IMR-90 (cell line): ENCODE measurements around the gene GLT1D1. TPM values are rescaled to one million over a fixed set of nuclear protein-coding genes. Genes with fewer than 3 reads are reported as not detected.

Experiments
- ATAC-seq: fragments of 200-7000 bp; cut with Tn5 transposase; 2 replicates; pipeline ENCODE4 v1.9.1; 2020; ENCODE audit warnings: low read depth, mild to moderate bottlenecking, moderate library complexity
- BruUV-seq: library from RNA; stranded (reverse); fragments of 400-500 nt; replicated peaks from 2 replicates; lab custom pipeline; 2021; lab: Mats Ljungman, UMichigan
- CTCF ChIA-PET: fragments of 300-600 bp; formaldehyde crosslinking; extraction: SDS; loops from one replicate; lab custom pipeline; 2021; ENCODE audit warnings: antibody characterized with exemption; lab: Yijun Ruan, JAX
- POLR2A ChIA-PET: fragments of 300-600 bp; sonication (Branson Sonifier 250); formaldehyde crosslinking; loops from one replicate; lab custom pipeline; 2022; ENCODE audit warnings: antibody characterized with exemption; ENCODE audit not compliant: unreplicated experiment; lab: Charles Lee
- DNase-seq: peaks from one replicate; pipeline ENCODE4 v3.0.0; 2013
- H2AFZ ChIP-seq: replicated peaks from 2 replicates; pipeline ENCODE3; 2013; ENCODE audit warnings: low read length, mild to moderate bottlenecking; ENCODE audit not compliant: poor library complexity
- H2AK5ac ChIP-seq: 2 replicates; pipeline ENCODE4 v1.6.1; 2013; ENCODE audit warnings: low read depth, low read length, inconsistent platforms
- H2AK9ac ChIP-seq: replicated peaks from 2 replicates; pipeline ENCODE3; 2013; ENCODE audit warnings: mild to moderate bottlenecking, low read depth, low read length, moderate library complexity; ENCODE audit not compliant: poor library complexity
- H2BK120ac ChIP-seq: 2 replicates; pipeline ENCODE4 v1.6.1; 2013; ENCODE audit warnings: low read depth, low read length, inconsistent platforms
- H2BK15ac ChIP-seq: 3 replicates; pipeline ENCODE4 v1.6.1; 2013; ENCODE audit warnings: low read depth, low read length, inconsistent platforms
- H2BK20ac ChIP-seq: 2 replicates; pipeline ENCODE4 v1.6.1; 2013; ENCODE audit warnings: low read depth, mild to moderate bottlenecking, inconsistent platforms, low read length, moderate library complexity
- H2BK5ac ChIP-seq: 2 replicates; pipeline ENCODE4 v1.6.1; 2013; ENCODE audit warnings: mild to moderate bottlenecking, low read depth, low read length, inconsistent platforms; ENCODE audit not compliant: poor library complexity, severe bottlenecking
- H3K14ac ChIP-seq: replicated peaks from 2 replicates; pipeline ENCODE4 v1.6.1; 2013; ENCODE audit warnings: low read depth, low read length, inconsistent platforms
- H3K18ac ChIP-seq: 2 replicates; pipeline ENCODE4 v1.6.1; 2013; ENCODE audit warnings: low read depth, low read length, control low read depth
- H3K23ac ChIP-seq: 2 replicates; pipeline ENCODE4 v1.6.1; 2013; ENCODE audit warnings: low read depth, low read length, inconsistent platforms
- H3K27ac ChIP-seq: 2 replicates; pipeline ENCODE4 v1.5.1; 2013; ENCODE audit warnings: mild to moderate bottlenecking, control low read depth, low read length; ENCODE audit not compliant: insufficient read depth
- H3K27me3 ChIP-seq: 2 replicates; pipeline ENCODE4 v1.6.1; 2013; ENCODE audit warnings: low read length; ENCODE audit not compliant: control insufficient read depth, insufficient read depth
- H3K36me3 ChIP-seq: 2 replicates; pipeline ENCODE4 v1.6.1; 2013; ENCODE audit warnings: low read length, mixed read lengths; ENCODE audit not compliant: control insufficient read depth, insufficient read depth
- H3K4ac ChIP-seq: 2 replicates; pipeline ENCODE4 v1.6.1; 2013; ENCODE audit warnings: low read depth, low read length, inconsistent platforms
- H3K4me1 ChIP-seq: 2 replicates; pipeline ENCODE4 v1.6.1; 2013; ENCODE audit warnings: low read length, mixed read lengths; ENCODE audit not compliant: control insufficient read depth, insufficient read depth
- H3K4me2 ChIP-seq: 2 replicates; pipeline ENCODE4 v1.6.1; 2013; ENCODE audit warnings: low read depth, mild to moderate bottlenecking, control low read depth, low read length, moderate library complexity
- H3K4me3 ChIP-seq: 2 replicates; pipeline ENCODE4 v1.5.1; 2013; ENCODE audit warnings: low read depth, mild to moderate bottlenecking, control low read depth, low read length, moderate library complexity; ENCODE audit not compliant: insufficient read depth
- H3K56ac ChIP-seq: 2 replicates; pipeline ENCODE4 v1.6.1; 2013; ENCODE audit warnings: low read length, inconsistent platforms; ENCODE audit not compliant: insufficient read depth; ENCODE audit errors: extremely low read depth
- H3K79me1 ChIP-seq, 2 experiments: 2 replicates each; pipeline ENCODE4 v1.6.1; 2013; ENCODE audit warnings: low read length in 2 of 2, inconsistent platforms in 1 of 2, low read depth in 1 of 2
- H3K9ac ChIP-seq: 2 replicates; pipeline ENCODE4 v1.6.1; 2013; ENCODE audit warnings: low read depth, low read length, control low read depth
- H3K9me1 ChIP-seq: 2 replicates; pipeline ENCODE4 v1.6.1; 2013; ENCODE audit warnings: low read length, inconsistent platforms; ENCODE audit not compliant: insufficient read depth
- H3K9me3 ChIP-seq: 2 replicates; pipeline ENCODE4 v1.6.1; 2013; ENCODE audit warnings: low read length; ENCODE audit not compliant: control insufficient read depth, insufficient read depth
- H4K20me1 ChIP-seq: 2 replicates; pipeline ENCODE4 v1.6.1; 2013; ENCODE audit warnings: low read length, inconsistent platforms; ENCODE audit not compliant: insufficient read depth
- H4K5ac ChIP-seq: 2 replicates; pipeline ENCODE4 v1.6.1; 2013; ENCODE audit warnings: mild to moderate bottlenecking, low read depth, low read length, control low read depth
- H4K8ac ChIP-seq, 2 experiments: 2 replicates each; pipeline ENCODE4 v1.6.1; 2013; ENCODE audit warnings: low read depth in 2 of 2, low read length in 2 of 2, control low read depth in 1 of 2, inconsistent platforms in 1 of 2
- H4K91ac ChIP-seq: 2 replicates; pipeline ENCODE4 v1.6.1; 2013; ENCODE audit warnings: low read depth, low read length, inconsistent platforms; ENCODE audit not compliant: insufficient read depth
- CEBPB ChIP-seq: IDR thresholded peaks from 2 replicates; pipeline ENCODE4 v1.6.1; 2012; ENCODE audit warnings: low read depth, low read length, improper control_type of control experiment
- FOS ChIP-seq: fragments of 150-350 bp; IDR thresholded peaks from 2 replicates; pipeline ENCODE4 v1.6.1; 2016; ENCODE audit warnings: low read depth, low read length
- MAFK ChIP-seq: IDR thresholded peaks from 2 replicates; pipeline ENCODE4 v1.6.1; 2012; ENCODE audit warnings: low read depth, low read length, improper control_type of control experiment
- POLR2A ChIP-seq: IDR thresholded peaks from 2 replicates; pipeline ENCODE4 v1.6.1; 2012; ENCODE audit warnings: mild to moderate bottlenecking, low read depth, low read length
- WGBS, 2 experiments: methylation state at CpG; one replicate each; pipeline versions ENCODE4 v1.1.5 to v1.1.7; 2013; ENCODE audit warnings: missing lambda C conversion rate in 2 of 2; ENCODE audit not compliant: insufficient read length in 1 of 2; ENCODE audit errors: extremely low coverage in 2 of 2; 5-methylcytosine and 5-hydroxymethylcytosine counted together
- dilution Hi-C: fragments of 300-500 bp; cut with HindIII; formaldehyde crosslinking; loops from one replicate; pipeline ENCODE4 v1.14.3; 2018; ENCODE audit warnings: low sequenced_read_pairs; ENCODE audit not compliant: unreplicated experiment
- in situ Hi-C: fragments of 300-500 bp; cut with MboI; formaldehyde crosslinking; loops from 3 replicates; pipeline ENCODE4 v1.14.3; 2019; ENCODE audit warnings: low sequenced_read_pairs, inconsistent platforms, mixed read lengths
- intact Hi-C: fragments of 100-400 bp; cut with micrococcal nuclease; formaldehyde crosslinking; loops from 2 replicates; pipeline ENCODE4 v1.10.0; 2022
- polyA plus RNA-seq, 3 experiments: library from polyadenylated mRNA; depleted of rRNA; stranded (reverse); fragments of >200 nt; gene quantifications; 2 replicates each; pipeline ENCODE4 v1.2.3, GENCODE V29; 2012; ENCODE audit warnings: low replicate concordance in 1 of 3
- total RNA-seq: library from RNA; depleted of rRNA; stranded (reverse); fragments of >200 nt; gene quantifications from 2 replicates; pipeline ENCODE4 v1.2.3, GENCODE V29; 2012
- TF ChIP-seq, protein P1 (sequence below): conservative IDR thresholded peaks from 2 replicates; pipeline ENCODE4 v1.5.1; 2012; ENCODE audit warnings: mild to moderate bottlenecking, low read depth, low read length, improper control_type of control experiment

Gene GLT1D1
- total and polyA plus RNA-seq, 2 of the 4 experiments (the other 2 are of a cell fraction), result not detected

DNA sequence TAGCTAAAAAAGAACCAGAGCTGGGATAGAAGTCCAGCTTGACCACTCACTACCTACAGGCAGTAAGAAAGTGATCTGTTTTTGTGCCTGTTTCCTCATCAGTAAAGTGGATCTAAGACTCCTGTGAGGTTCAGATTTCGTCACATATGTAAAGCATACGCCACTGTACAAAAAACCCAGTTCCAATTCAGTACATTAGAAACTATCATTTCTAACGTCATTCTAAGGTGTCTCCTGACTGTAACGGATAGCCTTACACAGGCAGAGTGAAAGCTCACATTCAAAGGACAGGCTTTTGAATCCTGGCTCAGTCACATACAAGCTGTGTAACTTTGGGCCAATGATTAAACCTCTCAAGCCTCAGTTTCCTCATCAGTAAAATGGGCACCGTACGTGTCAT, 33.0 kb upstream of the GLT1D1 start:
- Histone ChIP-seq H2BK20ac (no peak overlapping the region), H2AFZ (no peak overlapping the region), H2AK5ac (no peak overlapping the region), H2BK15ac (no peak overlapping the region), H3K18ac (no peak overlapping the region), H3K36me3 (0 out of 2 replicates have a peak, but pooled peaks cover 5% of the 10 kb centered on the region), H3K4me3 (no peak overlapping the region), H2AK9ac (no peak overlapping the region), H2BK120ac (no peak overlapping the region), H2BK5ac (no peak overlapping the region), H3K56ac (no peak overlapping the region), H3K4ac (no peak overlapping the region), H3K4me1 (peaks cover 8% of the 10 kb centered on the region), H3K79me1 (peaks cover 11 to 63% of the 10 kb centered on the region in 2 experiments), H3K14ac (no peak overlapping the region), H3K4me2 (no peak overlapping the region), H3K23ac (no peak overlapping the region), H3K9ac (no peak overlapping the region), H3K9me3 (no peaks in the 10 kb centered on the region), H3K27ac (no peak overlapping the region), H3K27me3 (no peaks in the 10 kb centered on the region), H3K9me1 (peaks cover 7% of the 10 kb centered on the region), H4K5ac (no peak overlapping the region), H4K20me1 (peaks cover 19% of the 10 kb centered on the region), H4K91ac (no peak overlapping the region), H4K8ac (no peak overlapping the region)
- POLR2A ChIA-PET, result no interaction called here
- dilution Hi-C loops (no loop called here), in situ Hi-C loops (no loop called here), intact Hi-C loops (no loop called here)
- 100% methylated on average over 1 of the region's 6 CpGs; no CpG with 5 or more reads in 1 of the 2 experiments for WGBS, 2 experiments
- no peak for ATAC-seq
- TF ChIP-seq FOS (no peak), CEBPB (no peak), MAFK (no peak), POLR2A (no peak)
- TF ChIP-seq, protein P1, sequence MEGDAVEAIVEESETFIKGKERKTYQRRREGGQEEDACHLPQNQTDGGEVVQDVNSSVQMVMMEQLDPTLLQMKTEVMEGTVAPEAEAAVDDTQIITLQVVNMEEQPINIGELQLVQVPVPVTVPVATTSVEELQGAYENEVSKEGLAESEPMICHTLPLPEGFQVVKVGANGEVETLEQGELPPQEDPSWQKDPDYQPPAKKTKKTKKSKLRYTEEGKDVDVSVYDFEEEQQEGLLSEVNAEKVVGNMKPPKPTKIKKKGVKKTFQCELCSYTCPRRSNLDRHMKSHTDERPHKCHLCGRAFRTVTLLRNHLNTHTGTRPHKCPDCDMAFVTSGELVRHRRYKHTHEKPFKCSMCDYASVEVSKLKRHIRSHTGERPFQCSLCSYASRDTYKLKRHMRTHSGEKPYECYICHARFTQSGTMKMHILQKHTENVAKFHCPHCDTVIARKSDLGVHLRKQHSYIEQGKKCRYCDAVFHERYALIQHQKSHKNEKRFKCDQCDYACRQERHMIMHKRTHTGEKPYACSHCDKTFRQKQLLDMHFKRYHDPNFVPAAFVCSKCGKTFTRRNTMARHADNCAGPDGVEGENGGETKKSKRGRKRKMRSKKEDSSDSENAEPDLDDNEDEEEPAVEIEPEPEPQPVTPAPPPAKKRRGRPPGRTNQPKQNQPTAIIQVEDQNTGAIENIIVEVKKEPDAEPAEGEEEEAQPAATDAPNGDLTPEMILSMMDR, result no peak
- no peak for DNase-seq
- CTCF ChIA-PET, result no interaction called here
- no TSS peak for BruUV-seq
